Adrenal gland (tissue), 5 donors: ENCODE data around the gene ZIC1.

ENCODE experiments used
- CTCF ChIP-seq, 6 experiments: fragments of 450-650 bp in 4 of 6; fragments of 200-600 bp in 2 of 6; sonication (generic) in 1 of 6; IDR thresholded peaks; 1 replicate in 5 of 6; 2 replicates in 1 of 6; pipeline versions ENCODE4 v1.5.1 to v1.8.0; 2016 to 2021; ENCODE audit warnings: antibody characterized with exemption in 6 of 6, mild to moderate bottlenecking in 2 of 6, moderate library complexity in 1 of 6
- POLR2A ChIP-seq, 2 donors: fragments of 450-650 bp; IDR thresholded peaks; one replicate each; pipeline ENCODE4 v1.6.1; 2017; ENCODE audit warnings: antibody characterized with exemption in 2 of 2, mild to moderate bottlenecking in 2 of 2, moderate library complexity in 1 of 2
- donor health status: DM: no; HTN: no; CAD: no.

GRCh38 chr3:147415874-147416273, 6.7 kb downstream of the ZIC1 start:
- TF ChIP-seq CTCF (IDR thresholded peaks at IDR 0.05) (no peak), POLR2A (IDR thresholded peaks at IDR 0.05) (no peak)
